GM19351 (cell line): Measurements from ENCODE around the gene ARHGAP44.

ENCODE experiments used
- ATAC-seq: cut with Tn5 transposase; IDR thresholded peaks from one replicate; pipeline ENCODE4 v1.9.1; 2021; ENCODE audit warnings: mild to moderate bottlenecking, moderate library complexity; ENCODE audit not compliant: unreplicated experiment

ARHGAP44 gene

GRCh38 chr17:12990041-12990808, 200.9 kb downstream of the ARHGAP44 start:
- ATAC-seq = no peak

- no peak for ATAC-seq
These were observed 201.6 kb downstream of the ARHGAP44 start for GRCh38 chr17:12990926-12991325.

DNA sequence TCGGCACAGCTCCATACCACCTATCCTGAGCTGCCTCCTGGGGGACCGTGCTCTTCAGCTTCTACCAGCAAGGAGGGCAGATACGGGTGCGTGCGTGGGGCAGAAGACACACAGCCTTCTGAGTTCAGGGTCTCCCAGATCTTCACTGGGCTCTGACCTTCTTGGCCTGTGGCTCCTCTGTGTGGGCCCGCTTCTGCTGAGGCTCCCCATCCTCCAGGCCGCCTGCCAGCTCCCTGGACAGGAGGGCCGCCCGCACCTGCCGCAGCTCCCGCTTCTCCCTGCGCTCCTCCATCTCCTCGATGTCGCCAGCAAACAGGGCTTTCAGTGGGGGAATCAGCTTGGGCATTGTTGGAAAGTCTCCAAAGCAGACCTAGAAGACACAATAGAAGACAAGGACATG, 203.4 kb downstream of the ARHGAP44 start:
- ATAC-seq = no peak

- ATAC-seq = no peak
These were observed 204.3 kb downstream of the ARHGAP44 start for GRCh38 chr17:12993631-12994030.

DNA sequence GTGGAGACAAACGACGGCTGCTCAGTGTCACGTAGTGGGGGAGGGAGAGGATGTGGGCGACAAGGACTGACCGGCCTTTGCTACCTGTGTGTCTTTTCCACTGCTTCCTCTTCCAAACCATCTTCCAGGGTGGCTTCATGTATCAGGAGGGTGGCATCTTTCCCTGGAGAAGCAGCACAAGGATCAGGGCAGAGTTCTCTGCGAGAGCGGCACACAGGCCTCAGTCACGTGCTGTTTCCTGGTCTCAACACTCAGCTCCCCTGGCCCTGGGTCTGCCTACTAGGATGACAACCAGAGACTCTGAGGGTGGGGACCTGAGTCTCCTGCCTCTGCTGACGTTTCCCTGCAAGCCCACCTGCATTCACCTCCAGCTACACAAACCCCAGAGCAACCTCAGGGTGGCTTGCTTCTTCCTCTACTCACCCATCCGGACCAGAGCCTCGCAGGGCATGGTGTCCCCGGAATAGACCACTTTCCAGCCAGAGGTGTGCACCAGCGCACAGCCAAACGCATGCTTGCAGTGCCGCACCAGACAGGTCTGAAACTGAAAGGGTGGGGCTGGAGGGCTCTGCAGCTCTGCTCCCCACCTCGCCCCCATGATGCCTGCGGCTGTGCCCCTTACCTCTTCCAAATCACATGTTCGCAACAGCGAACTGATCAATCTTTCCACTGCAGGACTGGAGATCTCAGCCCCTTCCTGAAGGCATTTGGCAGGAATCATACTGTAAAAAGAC, 205.2 kb downstream of the ARHGAP44 start:
- no peak for ATAC-seq

DNA sequence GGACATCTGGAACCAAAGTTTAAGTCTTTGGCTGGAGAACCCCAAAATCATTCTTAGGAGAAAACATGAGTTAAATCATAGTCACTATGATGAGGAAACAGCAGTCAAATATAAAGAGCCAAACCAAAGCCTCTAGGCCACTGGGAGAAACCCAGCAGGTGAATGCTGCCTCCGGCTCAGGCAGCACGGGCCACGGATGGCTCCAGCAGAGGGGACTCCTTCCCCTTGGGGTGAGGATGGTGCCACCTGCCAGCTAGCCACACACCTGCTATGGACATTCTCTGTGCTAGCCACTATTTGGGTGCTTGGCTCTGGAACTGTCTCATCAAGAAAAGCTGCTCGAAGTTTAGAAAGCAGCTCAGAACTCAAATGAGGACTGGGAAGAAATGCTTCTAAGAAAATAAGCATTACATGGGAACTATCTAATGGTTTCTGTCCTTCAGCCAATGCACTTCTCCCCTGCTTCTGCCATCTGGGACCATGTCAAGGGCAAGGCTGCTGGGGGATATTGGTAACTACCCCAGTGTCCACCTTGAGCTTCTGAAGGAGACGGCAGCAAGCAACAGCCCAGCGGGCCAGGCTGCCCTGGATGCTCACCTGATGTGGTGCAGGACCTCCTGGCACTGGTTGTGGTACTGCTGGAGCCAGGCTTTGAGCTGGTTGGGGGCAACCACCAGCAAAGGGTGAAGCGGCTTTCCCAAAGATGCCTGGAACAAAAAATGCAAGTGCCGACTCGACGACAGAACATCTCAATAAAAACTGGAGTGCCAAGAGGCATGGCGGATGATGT, 206.0 kb downstream of the ARHGAP44 start:
- no peak for ATAC-seq

- no peak for ATAC-seq
These were observed 206.6 kb downstream of the ARHGAP44 start for GRCh38 chr17:12995896-12996295.

DNA sequence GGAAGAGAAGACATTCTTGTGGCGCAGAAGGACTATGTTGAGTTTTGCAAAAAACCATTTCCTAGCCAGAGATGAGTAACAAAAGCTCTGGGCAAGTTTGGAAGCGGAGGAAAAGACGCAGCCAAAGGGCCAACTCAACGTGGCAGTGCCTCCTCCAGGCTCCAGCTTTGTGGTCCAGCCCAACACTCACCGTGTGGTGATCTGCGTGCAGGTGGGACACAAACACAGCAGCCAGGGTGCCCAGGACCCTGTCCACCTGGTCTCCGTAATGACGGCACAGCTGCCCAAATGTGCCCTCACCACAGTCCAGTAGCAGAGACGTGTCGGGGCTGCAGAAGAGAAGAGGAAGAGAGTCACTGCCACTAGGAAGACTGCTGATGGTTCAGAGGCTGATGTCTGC, 207.1 kb downstream of the ARHGAP44 start:
- no peak for ATAC-seq

DNA sequence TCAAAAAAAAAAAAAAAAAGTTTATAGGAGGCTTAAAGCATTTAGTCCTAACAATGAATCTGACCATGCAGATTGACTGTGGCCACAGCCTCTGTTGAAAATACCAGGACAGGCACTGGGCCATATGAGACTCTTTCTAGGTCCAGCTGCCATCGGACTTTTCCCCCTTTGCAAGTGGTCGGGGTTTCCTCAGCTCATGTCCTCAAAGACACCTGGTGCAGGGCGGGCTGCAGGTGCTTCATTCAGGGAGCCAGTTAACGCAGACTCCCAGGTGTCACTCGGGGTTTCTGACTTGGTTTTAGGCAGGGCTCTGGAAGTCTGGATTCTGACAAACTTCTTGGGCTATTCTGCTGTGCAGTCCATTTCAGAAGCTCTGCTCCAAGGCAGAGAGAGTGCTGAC, 207.6 kb downstream of the ARHGAP44 start:
- no peak for ATAC-seq

GRCh38 chr17:12998461-12998860, 209.2 kb downstream of the ARHGAP44 start:
- no peak for ATAC-seq

DNA sequence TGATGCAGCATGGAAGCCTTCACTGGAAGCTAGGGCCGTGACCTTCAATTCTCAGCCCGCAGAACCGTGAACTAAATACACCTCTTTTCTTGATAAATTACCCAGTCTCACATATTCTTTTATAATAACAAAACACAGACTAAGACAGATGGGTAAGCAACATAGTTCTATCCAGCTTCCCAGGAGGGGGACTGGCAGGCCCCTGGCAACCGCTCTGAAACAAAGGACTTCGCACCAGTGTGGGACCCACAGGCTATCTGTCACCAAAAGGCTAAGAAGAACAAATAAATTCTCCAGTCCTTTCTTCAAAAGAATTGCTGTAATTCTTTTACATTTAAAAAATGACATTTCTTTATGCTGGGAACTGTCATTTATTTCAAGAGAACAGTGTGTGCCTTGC, 209.6 kb downstream of the ARHGAP44 start:
- ATAC-seq = no peak

DNA sequence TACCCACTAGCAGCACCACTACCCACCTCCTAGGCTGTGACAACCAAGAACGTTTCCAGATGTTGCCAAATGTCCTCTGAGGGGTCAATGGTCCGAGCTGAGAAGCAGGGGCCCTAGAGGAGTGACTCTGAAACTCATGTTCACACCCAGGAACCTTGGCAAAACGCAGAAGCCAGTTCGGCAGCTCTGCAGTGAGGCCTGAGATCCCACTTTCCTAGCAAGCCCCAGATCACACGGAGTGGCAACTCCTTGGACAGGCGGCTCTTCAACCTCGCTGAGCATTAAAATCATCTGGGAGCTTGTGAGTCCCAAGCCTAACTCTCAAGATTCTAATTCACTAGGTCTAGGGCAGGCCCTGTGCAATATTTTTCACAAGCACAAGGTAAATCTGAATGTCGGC, 211.3 kb downstream of the ARHGAP44 start:
- no peak for ATAC-seq

GRCh38 chr17:13001991-13002615, 212.8 kb downstream of the ARHGAP44 start:
- no peak for ATAC-seq

DNA sequence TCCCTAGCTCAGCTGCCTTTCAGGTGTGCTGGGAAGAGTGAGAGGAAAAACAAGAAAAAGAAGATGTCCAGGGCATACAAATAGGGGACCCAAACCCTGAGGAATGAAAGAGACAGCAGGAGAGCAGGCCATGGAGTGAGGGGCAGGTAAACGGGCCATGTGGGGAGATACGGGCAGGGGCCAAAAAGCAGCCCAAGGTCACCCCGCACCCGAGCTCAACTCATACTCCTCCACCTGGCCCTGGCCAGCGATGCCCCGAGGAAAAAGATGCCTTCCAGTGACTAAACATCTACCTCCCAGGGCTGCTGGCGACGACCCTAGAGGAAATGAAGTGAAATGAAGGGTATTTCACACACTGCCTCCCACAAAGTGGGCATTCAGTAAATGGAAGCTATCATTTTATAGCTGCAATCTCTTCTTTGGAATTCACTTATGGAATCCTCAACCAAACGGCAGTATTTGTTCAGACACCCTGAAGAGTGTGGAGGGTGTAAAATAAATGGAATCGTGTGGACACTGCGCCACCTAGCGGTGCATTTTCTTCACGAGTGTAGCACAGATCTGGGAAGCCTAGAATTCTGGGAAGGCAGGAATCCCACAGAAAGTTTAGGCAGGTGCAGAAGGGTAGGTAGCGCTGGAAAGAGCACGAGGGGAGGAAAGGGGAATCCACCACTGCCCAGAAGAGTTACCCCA, 213.6 kb downstream of the ARHGAP44 start:
- no peak for ATAC-seq

- ATAC-seq = no peak
These were observed 214.2 kb downstream of the ARHGAP44 start for GRCh38 chr17:13003454-13003851.

DNA sequence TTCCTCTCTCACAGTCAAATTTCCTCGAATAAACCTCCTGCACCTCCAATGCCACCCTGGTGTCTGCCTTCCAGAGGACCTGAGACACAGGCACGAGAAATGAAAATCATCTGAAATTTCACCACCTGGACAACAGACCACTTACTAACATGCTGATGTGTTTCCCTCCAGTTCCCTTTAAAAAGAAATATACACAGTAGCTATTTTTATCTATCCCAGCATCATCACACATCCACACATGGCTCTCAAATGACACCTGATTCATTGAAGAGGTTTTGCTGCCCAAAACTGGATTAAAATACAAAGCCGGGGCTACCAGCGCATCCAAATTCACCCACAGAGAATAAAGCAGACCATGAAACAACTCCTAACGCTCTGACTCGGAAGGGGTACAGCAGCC, 214.6 kb downstream of the ARHGAP44 start:
- no peak for ATAC-seq

DNA sequence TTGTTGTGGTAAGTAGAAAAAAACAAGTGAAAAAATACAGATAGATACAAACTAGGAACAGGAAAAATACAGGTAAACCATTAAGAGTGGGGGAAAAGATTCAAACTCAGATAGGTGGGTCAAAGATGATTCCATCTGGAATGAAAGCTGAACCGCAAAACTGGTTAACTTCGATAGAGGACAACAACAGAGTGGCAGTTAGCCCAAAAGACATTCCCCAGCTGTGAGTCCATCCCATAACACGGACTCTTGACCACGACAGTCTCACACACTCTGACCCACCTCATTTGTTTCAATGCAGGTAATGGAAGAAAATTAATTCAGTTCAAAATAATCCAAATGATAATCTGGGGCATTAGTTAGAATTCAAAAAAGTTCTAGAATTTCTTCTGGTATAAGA, 215.0 kb downstream of the ARHGAP44 start:
- no peak for ATAC-seq

GRCh38 chr17:13005530-13005929, 216.2 kb downstream of the ARHGAP44 start:
- ATAC-seq = no peak

DNA sequence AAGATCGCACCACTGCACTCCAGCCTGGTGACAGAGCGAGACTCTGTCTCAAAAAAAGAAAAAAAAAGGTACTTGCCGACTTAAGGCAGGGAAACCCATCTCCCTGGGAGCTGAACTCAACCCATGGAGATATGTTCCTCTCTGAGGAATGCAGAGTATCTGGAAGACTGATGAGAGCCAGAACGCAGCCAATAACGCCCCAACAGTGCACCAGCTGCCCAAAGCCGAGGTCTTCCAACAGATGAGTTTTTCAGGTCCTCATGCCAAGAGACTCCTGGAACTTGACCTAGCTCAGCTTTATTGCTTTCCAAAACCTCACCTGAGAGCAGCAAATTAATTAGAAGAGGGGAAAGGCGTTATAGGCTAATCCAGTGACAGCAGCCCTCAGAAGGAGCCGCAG, 219.2 kb downstream of the ARHGAP44 start:
- ATAC-seq = no peak

GRCh38 chr17:13010959-13011358, 221.7 kb downstream of the ARHGAP44 start:
- no peak for ATAC-seq

DNA sequence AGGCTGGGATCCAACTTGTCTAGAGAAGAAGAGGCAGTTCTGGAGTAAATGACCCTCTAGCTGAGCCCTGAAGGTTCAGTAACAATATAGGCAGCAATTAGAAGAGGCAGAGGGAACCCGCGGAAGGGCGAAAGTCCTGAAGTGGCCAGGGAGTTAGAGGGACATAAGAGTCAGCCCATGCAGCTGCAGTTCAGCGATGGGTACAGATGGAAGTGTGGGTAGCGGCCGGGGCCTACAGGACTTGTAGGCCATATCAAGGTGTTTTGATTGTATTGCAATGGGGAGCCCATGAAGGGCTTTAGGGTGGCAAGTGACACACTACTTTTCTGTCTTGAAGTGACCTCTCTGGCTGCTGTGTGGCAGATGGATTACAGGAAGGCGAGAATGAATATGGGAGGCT, 225.5 kb downstream of the ARHGAP44 start:
- no peak for ATAC-seq
